ENCODE measurements around the gene SLC2A3.
"Not testable (repeated sequence)": the region's sequence is repeated elsewhere in the genome, so short reads cannot be mapped to it uniquely, and the experiment has no call there.

- TF ChIP-seq CTCF (IDR thresholded peaks at IDR 0.05); POLR2AphosphoS5 (IDR thresholded peaks at IDR 0.05); EP300 (IDR thresholded peaks at IDR 0.05; ENCODE audit: low read depth): not testable (repeated sequence)
Measured at GRCh38 chr12:7983460-7983859, 47.5 kb upstream of the SLC2A3 start.

Data from transverse colon (tissue), 4 donors.